HL-60 (cell line): ENCODE results near the gene MBNL1.

ENCODE experiments used
- POLR2AphosphoS5 ChIP-seq: IDR thresholded peaks from 2 replicates; pipeline ENCODE4 v1.6.1; 2012; ENCODE audit warnings: low read depth
- SPI1 ChIP-seq: IDR thresholded peaks from 2 replicates; pipeline ENCODE4 v1.6.1; 2012; ENCODE audit warnings: low read depth, mild to moderate bottlenecking, borderline replicate concordance
- TF ChIP-seq, protein P1 (sequence below): IDR thresholded peaks from one replicate; pipeline ENCODE4 v1.5.1; 2011; ENCODE audit warnings: low read length, control low read depth, inconsistent platforms; ENCODE audit not compliant: insufficient read depth

DNA sequence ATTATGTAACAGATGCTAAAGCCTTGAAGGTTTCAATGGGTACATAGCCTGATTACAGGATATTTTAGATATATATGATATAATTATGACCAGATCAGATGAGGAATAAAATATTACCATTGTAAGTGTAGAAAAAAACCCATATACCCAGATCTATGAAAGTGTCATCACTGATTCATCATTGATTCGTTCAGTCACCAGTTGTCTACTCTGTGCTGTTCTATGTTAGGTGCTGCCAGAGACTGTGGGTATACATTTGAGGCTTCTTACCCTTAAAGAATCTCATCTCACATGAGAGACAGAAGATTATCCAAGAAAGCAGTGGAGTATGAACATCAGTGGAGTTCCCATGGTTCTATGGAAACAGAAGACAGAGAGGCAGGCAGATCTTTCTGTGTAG is 92.2 kb downstream of the MBNL1 start:
- TF ChIP-seq POLR2AphosphoS5: no peak
- TF ChIP-seq, protein P1, sequence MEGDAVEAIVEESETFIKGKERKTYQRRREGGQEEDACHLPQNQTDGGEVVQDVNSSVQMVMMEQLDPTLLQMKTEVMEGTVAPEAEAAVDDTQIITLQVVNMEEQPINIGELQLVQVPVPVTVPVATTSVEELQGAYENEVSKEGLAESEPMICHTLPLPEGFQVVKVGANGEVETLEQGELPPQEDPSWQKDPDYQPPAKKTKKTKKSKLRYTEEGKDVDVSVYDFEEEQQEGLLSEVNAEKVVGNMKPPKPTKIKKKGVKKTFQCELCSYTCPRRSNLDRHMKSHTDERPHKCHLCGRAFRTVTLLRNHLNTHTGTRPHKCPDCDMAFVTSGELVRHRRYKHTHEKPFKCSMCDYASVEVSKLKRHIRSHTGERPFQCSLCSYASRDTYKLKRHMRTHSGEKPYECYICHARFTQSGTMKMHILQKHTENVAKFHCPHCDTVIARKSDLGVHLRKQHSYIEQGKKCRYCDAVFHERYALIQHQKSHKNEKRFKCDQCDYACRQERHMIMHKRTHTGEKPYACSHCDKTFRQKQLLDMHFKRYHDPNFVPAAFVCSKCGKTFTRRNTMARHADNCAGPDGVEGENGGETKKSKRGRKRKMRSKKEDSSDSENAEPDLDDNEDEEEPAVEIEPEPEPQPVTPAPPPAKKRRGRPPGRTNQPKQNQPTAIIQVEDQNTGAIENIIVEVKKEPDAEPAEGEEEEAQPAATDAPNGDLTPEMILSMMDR: no peak
- TF ChIP-seq SPI1: no peak
